ENCODE data around the gene EGFL7.

The EGFL7 gene

GRCh38 chr9:136672431-136673087 is 9.8 kb downstream of the EGFL7 start:
- no peak for DNase-seq (ENCODE audit: low read depth)
- TF ChIP-seq, protein P1, sequence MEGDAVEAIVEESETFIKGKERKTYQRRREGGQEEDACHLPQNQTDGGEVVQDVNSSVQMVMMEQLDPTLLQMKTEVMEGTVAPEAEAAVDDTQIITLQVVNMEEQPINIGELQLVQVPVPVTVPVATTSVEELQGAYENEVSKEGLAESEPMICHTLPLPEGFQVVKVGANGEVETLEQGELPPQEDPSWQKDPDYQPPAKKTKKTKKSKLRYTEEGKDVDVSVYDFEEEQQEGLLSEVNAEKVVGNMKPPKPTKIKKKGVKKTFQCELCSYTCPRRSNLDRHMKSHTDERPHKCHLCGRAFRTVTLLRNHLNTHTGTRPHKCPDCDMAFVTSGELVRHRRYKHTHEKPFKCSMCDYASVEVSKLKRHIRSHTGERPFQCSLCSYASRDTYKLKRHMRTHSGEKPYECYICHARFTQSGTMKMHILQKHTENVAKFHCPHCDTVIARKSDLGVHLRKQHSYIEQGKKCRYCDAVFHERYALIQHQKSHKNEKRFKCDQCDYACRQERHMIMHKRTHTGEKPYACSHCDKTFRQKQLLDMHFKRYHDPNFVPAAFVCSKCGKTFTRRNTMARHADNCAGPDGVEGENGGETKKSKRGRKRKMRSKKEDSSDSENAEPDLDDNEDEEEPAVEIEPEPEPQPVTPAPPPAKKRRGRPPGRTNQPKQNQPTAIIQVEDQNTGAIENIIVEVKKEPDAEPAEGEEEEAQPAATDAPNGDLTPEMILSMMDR (IDR thresholded peaks at IDR 0.05; ENCODE audit: control insufficient read depth, extremely low read depth, insufficient read depth): no peak
- no peak overlapping the region for H3K4me3 ChIP-seq (ENCODE audit: low read depth, low read length)

DNA sequence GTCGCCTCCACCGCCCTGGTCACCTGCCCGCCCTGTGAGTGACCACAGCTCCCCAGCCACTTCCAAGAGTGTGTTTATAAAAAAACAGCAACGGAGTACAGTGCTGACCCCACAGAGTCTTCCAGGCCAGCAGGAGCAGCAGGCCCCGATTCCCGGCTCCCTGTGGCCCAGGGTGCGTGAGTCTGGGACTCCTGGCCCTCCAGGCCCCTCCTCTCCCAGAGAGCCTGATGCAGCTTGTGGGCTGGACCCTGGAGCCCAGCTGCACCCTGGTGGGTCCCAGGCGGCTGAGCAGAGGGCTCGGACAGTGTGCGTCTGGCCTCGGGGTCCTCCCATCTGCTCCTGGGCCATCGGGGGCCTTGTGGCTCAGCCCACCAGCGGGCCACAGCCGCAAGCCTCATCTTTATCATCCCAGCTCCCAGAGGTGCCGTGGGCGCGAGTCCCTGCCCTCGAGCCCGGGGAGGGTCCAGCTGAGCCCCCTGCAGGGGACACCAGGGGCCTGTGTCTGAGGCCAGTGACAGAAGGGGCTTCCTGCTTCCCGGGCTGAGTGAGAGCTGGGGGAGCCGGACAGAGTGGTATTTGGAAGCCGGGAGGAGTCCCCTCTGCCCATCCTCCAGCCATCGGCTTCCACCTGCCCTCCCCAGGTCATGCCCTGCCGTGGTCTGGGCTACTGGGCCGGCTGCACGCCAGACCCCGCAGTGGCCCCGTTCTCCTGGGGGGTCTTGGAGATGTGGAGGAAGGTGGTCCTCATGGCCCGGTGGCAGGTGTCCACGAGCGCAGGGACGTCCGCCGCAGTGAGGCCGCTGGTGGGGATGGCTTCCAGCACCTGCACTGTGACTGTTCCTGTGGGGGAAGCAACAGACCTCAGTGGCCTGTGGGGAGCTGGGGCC is 10.6 kb downstream of the EGFL7 start:
- H3K4me3 ChIP-seq (ENCODE audit: low read depth, low read length): no peak overlapping the region
- TF ChIP-seq, protein P1 (IDR thresholded peaks at IDR 0.05; ENCODE audit: control insufficient read depth, extremely low read depth, insufficient read depth): no peak
- DNase-seq (ENCODE audit: low read depth): no peak

- H3K4me3 ChIP-seq (ENCODE audit: low read depth, low read length): no peak overlapping the region
- TF ChIP-seq, protein P1 (IDR thresholded peaks at IDR 0.05; ENCODE audit: control insufficient read depth, extremely low read depth, insufficient read depth): no peak
- no peak for DNase-seq (ENCODE audit: low read depth)
Measured at GRCh38 chr9:136673975-136674785, 11.5 kb downstream of the EGFL7 start.

GRCh38 chr9:136674786-136675349 is 12.2 kb downstream of the EGFL7 start:
- no peak overlapping the region for H3K4me3 ChIP-seq (ENCODE audit: low read depth, low read length)
- no peak for DNase-seq (ENCODE audit: low read depth)
- TF ChIP-seq, protein P1 (IDR thresholded peaks at IDR 0.05; ENCODE audit: control insufficient read depth, extremely low read depth, insufficient read depth): no peak

DNA sequence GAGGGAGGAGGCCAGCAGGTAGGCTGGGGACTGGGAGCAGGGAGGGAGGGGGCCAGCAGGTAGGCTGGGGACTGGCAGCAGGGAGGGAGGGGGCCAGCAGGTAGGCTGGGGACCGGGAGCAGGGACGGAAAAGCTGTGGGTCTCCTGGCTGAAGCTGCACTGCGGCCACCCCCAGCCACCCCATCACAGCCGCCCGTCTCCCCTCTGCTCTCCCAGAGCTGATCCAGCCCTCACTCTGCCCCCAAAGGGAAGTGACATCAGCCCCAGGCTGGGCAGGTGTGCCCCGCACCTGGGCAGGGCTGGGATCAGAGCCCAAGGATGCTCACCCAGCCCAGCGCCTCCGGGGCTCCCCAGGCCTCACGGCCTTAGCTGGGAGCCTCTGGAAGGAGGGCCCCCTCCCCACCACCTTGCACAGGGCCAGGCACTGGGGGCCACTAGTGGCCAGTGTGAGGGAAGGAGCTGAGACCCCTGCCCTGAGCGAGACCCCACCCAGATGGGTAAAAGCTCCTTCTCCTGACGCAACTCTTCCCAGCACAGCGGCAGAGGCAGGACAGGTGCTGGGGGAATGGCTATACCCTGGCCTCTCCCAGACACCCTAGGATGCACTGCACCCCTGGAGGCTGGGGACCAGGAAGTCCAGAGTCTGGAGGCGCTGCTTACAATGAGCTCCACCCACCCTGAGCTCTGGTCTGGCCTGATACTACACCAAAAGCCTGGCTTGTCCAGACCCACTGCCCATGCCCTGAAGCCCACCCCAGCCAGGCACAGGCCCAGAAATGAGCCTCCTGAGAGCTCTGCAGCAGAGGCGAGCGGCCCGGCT is 13.0 kb downstream of the EGFL7 start:
- DNase-seq (ENCODE audit: low read depth): no peak
- TF ChIP-seq, protein P1 (IDR thresholded peaks at IDR 0.05; ENCODE audit: control insufficient read depth, extremely low read depth, insufficient read depth): no peak
- H3K4me3 ChIP-seq (ENCODE audit: low read depth, low read length): no peak overlapping the region
